Lung (tissue), 12 donors: ENCODE results near the gene ABCC6. TPM values are rescaled to one million over a fixed set of nuclear protein-coding genes. Genes with fewer than 3 reads are reported as not detected.

Experiments used
- ATAC-seq: fragments of 200-7000 bp; cut with Tn5 transposase; one replicate; pipeline ENCODE4 v1.9.1; 2020; ENCODE audit warnings: moderate number of reproducible peaks; ENCODE audit not compliant: insufficient read depth, low FRiP score
- DNase-seq, 3 donors: peaks; one replicate each; pipeline ENCODE4 v3.0.0-alpha.2; 2013 to 2017
- H3K27ac ChIP-seq, 2 donors: one replicate each; pipeline ENCODE4 v1.5.1; 2013; ENCODE audit warnings: mild to moderate bottlenecking in 2 of 2, moderate library complexity in 2 of 2, control low read depth in 1 of 2, inconsistent platforms in 1 of 2, low read depth in 1 of 2, low read length in 1 of 2
- H3K27me3 ChIP-seq, 3 donors: one replicate each; pipeline ENCODE4 v1.5.1; 2013; ENCODE audit warnings: low read length in 2 of 3; ENCODE audit not compliant: control insufficient read depth in 3 of 3, insufficient read depth in 3 of 3
- H3K36me3 ChIP-seq, 4 donors: one replicate each; pipeline ENCODE4 v1.5.1; 2013; ENCODE audit warnings: low read length in 4 of 4, mild to moderate bottlenecking in 1 of 4, moderate library complexity in 1 of 4; ENCODE audit not compliant: control insufficient read depth in 4 of 4, insufficient read depth in 4 of 4
- H3K4me1 ChIP-seq, 5 donors: one replicate each; pipeline ENCODE4 v1.5.1; 2013; ENCODE audit warnings: low read length in 5 of 5, mild to moderate bottlenecking in 2 of 5, moderate library complexity in 1 of 5; ENCODE audit not compliant: control insufficient read depth in 5 of 5, insufficient read depth in 5 of 5
- H3K4me3 ChIP-seq: one replicate; pipeline ENCODE4 v1.5.1; 2013; ENCODE audit warnings: mild to moderate bottlenecking, control low read depth, moderate library complexity
- H3K9ac ChIP-seq, 2 donors: one replicate each; pipeline ENCODE4 v1.5.1; 2013; ENCODE audit warnings: low read length in 2 of 2, control low read depth in 1 of 2; ENCODE audit not compliant: insufficient read depth in 1 of 2
- H3K9me3 ChIP-seq, 4 donors: one replicate each; pipeline ENCODE4 v1.5.1; 2013; ENCODE audit warnings: low read length in 3 of 4, mild to moderate bottlenecking in 1 of 4, moderate library complexity in 1 of 4; ENCODE audit not compliant: control insufficient read depth in 4 of 4, insufficient read depth in 3 of 4
- WGBS, 2 donors: extraction: QIAGEN DNeasy Blood & Tissue Kit; methylation state at CpG; one replicate each; pipeline ENCODE4 v1.1.7; 2013; 5-methylcytosine and 5-hydroxymethylcytosine counted together
- polyA plus RNA-seq, 2 donors: library from polyadenylated mRNA; stranded (reverse); fragments of 200-250 nt; gene quantifications; one replicate each; pipeline ENCODE4 v1.2.1, GENCODE V29; 2013
- total RNA-seq, 2 donors: library from RNA; depleted of rRNA in 1 of 2; stranded (reverse); fragments of >200 nt in 1 of 2; gene quantifications; one replicate each; pipeline ENCODE4 v1.2.1, GENCODE V29; 2014 to 2021
- TF ChIP-seq, protein P1 (sequence below): IDR thresholded peaks from 2 replicates; pipeline ENCODE4 v1.5.1; 2012; ENCODE audit warnings: mild to moderate bottlenecking; ENCODE audit errors: control extremely low read depth, extremely low read depth
- donor health status: control.
- donor health status: control.
- donor health status: Bipolar disorder and iron deficiency.
- donor health status: healthy.
- donor health status: DM: yes; HTN: yes; CAD: no.

Gene ABCC6
- total and polyA plus RNA-seq, 4 donors = 10.0 to 37.0 (median 23.9) TPM

- DNase-seq (no peak), ATAC-seq (no peak)
- 94 to 96% methylated on average over 21 of the region's 21 CpGs for WGBS, 2 donors
- Histone ChIP-seq H3K4me1 (no peaks in the 10 kb centered on the region), H3K4me3 (no peak overlapping the region), H3K27ac (no peak overlapping the region), H3K9ac (no peak overlapping the region), H3K9me3 (no peaks in the 10 kb centered on the region), H3K27me3 (no peaks in the 10 kb centered on the region), H3K36me3 (peaks cover 23 to 51% (median 35%) of the 10 kb centered on the region in 4 donors)
- TF ChIP-seq, protein P1, sequence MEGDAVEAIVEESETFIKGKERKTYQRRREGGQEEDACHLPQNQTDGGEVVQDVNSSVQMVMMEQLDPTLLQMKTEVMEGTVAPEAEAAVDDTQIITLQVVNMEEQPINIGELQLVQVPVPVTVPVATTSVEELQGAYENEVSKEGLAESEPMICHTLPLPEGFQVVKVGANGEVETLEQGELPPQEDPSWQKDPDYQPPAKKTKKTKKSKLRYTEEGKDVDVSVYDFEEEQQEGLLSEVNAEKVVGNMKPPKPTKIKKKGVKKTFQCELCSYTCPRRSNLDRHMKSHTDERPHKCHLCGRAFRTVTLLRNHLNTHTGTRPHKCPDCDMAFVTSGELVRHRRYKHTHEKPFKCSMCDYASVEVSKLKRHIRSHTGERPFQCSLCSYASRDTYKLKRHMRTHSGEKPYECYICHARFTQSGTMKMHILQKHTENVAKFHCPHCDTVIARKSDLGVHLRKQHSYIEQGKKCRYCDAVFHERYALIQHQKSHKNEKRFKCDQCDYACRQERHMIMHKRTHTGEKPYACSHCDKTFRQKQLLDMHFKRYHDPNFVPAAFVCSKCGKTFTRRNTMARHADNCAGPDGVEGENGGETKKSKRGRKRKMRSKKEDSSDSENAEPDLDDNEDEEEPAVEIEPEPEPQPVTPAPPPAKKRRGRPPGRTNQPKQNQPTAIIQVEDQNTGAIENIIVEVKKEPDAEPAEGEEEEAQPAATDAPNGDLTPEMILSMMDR = no peak
These were observed 89.2 kb downstream of the ABCC6 start for GRCh38 chr16:16133943-16134604.

- DNase-seq (no peak), ATAC-seq (no peak)
- H3K36me3 ChIP-seq = peaks cover 7 to 34% (median 21%) of the 10 kb centered on the region in 4 donors
These were observed 91.6 kb downstream of the ABCC6 start for GRCh38 chr16:16131659-16132058.

DNA sequence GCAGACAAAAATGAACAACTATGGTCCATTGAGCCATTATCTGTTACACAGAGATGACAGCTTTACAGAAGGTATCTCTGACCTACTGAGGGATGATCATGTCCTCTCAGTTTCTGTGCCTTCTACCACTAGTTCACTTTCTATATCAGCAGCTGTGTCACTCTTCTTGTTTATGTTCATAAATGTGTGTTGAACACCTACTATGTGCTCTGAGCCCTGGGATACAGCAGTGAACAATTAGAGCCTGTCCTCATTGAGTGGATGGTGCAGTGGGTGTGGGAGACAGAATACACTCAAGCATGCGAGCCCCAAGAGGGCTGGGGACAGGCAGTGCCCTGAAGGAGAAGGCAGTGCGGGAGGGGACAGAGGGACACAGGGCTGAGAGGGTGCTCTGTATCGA is 92.1 kb downstream of the ABCC6 start:
- DNase-seq (no peak), ATAC-seq (no peak)
- Histone ChIP-seq H3K4me3 (no peak overlapping the region), H3K27me3 (no peaks in the 10 kb centered on the region), H3K4me1 (peaks cover 0 to 2% (median 0%) of the 10 kb centered on the region in 5 donors), H3K9me3 (no peaks in the 10 kb centered on the region), H3K36me3 (peaks cover 5 to 30% (median 19%) of the 10 kb centered on the region in 4 donors), H3K9ac (no peak overlapping the region), H3K27ac (no peak overlapping the region)
- TF ChIP-seq, protein P1 = no peak
- WGBS, 2 donors = 91 to 95% methylated on average over 3 of the region's 3 CpGs

More at GRCh38 chr16:16131659-16132058, 91.6 kb downstream of the ABCC6 start:
- H3K27ac ChIP-seq = no peak overlapping the region
- no peaks in the 10 kb centered on the region for H3K27me3 ChIP-seq
- no peaks in the 10 kb centered on the region for H3K9me3 ChIP-seq
- no peak overlapping the region for H3K9ac ChIP-seq
- no peak overlapping the region for H3K4me3 ChIP-seq
- 96 to 97% methylated on average over 15 of the region's 15 CpGs for WGBS, 2 donors
- TF ChIP-seq, protein P1 = no peak
- H3K4me1 ChIP-seq = peaks cover 0 to 2% (median 0%) of the 10 kb centered on the region in 5 donors
